Activated T-helper 2 cell treated with anti-CD3 and anti-CD28 coated beads, Interferon-gamma antibody, Interleukin-2, Interleukin-4, amounts not matched to agents 10 μg/mL and 5 μg/mL and 100 μg/mL, durations not matched to agents 14 hours and 24 hours and 36 hours (primary cell): ENCODE results near the gene SPDYE16. TPM values are rescaled to one million over a fixed set of nuclear protein-coding genes. Genes with fewer than 3 reads are reported as not detected.
"Not testable (repeated sequence)": the region's sequence is repeated elsewhere in the genome, so short reads cannot be mapped to it uniquely, and the experiment has no call there.

Experiments used
- DNase-seq: peaks from one replicate; pipeline ENCODE4 v3.0.0; 2021; ENCODE audit warnings: low spot score
- H3K27ac Mint-ChIP-seq: one replicate; pipeline ENCODE4 v1.8.0; 2021; ENCODE audit warnings: mixed read lengths
- H3K27me3 Mint-ChIP-seq: one replicate; pipeline ENCODE4 v1.8.0; 2021; ENCODE audit warnings: low read depth, mixed read lengths
- H3K36me3 Mint-ChIP-seq: one replicate; pipeline ENCODE4 v1.8.0; 2021; ENCODE audit warnings: low read depth, mixed read lengths
- H3K4me1 Mint-ChIP-seq: one replicate; pipeline ENCODE4 v1.8.0; 2021; ENCODE audit warnings: low read depth, mixed read lengths
- H3K4me3 Mint-ChIP-seq: one replicate; pipeline ENCODE4 v1.8.0; 2021; ENCODE audit warnings: low read depth, mild to moderate bottlenecking, moderate library complexity, mixed read lengths
- H3K9me3 Mint-ChIP-seq: one replicate; pipeline ENCODE4 v1.8.0; 2021; ENCODE audit warnings: mixed read lengths
- intact Hi-C: fragments of 100-400 bp; cut with micrococcal nuclease; formaldehyde crosslinking; loops from one replicate; pipeline ENCODE4 v1.15.1; 2023
- total RNA-seq: library from RNA; stranded (reverse); gene quantifications from 2 replicates; pipeline ENCODE4 v1.2.3, GENCODE V29; 2022

Gene SPDYE16
- total RNA-seq, 1 donor from 2014 or later, result 0.30 TPM

DNA sequence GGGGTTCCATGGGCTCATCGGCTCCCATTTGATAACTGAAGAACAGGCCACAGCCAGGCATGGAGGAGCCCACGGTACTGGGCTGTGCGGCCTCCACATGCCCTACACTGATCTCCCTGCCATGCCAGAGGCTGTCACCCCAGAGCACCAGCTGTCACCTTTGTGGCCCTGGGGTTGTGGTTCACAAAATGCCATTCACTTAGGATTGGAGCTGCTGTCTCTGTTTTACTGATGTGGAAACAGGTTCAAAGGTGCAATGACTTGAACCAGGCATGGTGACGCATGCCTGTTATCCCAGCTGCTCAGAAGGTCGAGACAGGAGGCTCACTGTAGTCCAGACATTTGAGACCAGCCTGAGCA, 37.0 kb downstream of the SPDYE16 start:
- Mint-ChIP-seq H3K27ac (no peak overlapping the region), H3K4me1 (no peaks in the 10 kb centered on the region), H3K36me3 (peaks cover 6% of the 10 kb centered on the region), H3K4me3 (no peak overlapping the region), H3K27me3 (no peaks in the 10 kb centered on the region), H3K9me3 (no peaks in the 10 kb centered on the region)
- intact Hi-C loops, result no loop called here
- DNase-seq, result peak; percentile 5

- Mint-ChIP-seq H3K4me3 (no peak overlapping the region), H3K27ac (no peak overlapping the region), H3K4me1 (no peaks in the 10 kb centered on the region), H3K27me3 (no peaks in the 10 kb centered on the region), H3K36me3 (peaks cover 6% of the 10 kb centered on the region), H3K9me3 (no peaks in the 10 kb centered on the region)
- intact Hi-C loops, result no loop called here
- peak; percentile 4 for DNase-seq
These were observed 37.7 kb downstream of the SPDYE16 start for GRCh38 chr7:76505168-76506080.

- H3K27me3 Mint-ChIP-seq, H3K4me1 Mint-ChIP-seq, H3K9me3 Mint-ChIP-seq, H3K27ac Mint-ChIP-seq, H3K4me3 Mint-ChIP-seq, H3K36me3 Mint-ChIP-seq, intact Hi-C loops: not testable (repeated sequence)
- DNase-seq, result peak; percentile 7
These were observed 38.5 kb downstream of the SPDYE16 start for GRCh38 chr7:76504351-76505167.

DNA sequence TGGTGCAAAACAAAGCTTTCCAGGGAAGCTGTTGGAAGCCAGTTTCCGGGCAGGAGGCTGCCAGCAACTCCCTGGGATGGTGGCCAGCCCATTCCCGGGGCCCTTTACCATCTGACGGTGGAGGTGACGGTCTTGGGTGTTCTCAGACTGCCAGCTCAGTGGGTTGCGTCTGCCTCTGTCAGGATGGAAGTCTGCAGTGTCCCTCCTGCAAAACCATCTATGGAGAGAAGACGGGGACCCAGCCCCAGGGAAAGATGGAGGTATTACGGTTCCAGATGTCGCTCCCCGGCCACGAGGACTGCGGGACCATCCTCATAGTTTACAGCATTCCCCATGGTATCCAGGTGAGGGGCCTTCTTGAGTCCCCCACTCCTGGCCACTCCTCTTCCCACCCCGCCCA, 39.9 kb downstream of the SPDYE16 start:
- H3K27me3 Mint-ChIP-seq, intact Hi-C loops, H3K4me3 Mint-ChIP-seq, H3K9me3 Mint-ChIP-seq, H3K36me3 Mint-ChIP-seq, H3K27ac Mint-ChIP-seq, DNase-seq, H3K4me1 Mint-ChIP-seq: not testable (repeated sequence)

GRCh38 chr7:76502836-76503235, 40.3 kb downstream of the SPDYE16 start:
- H3K4me1 Mint-ChIP-seq, H3K27ac Mint-ChIP-seq, intact Hi-C loops, H3K9me3 Mint-ChIP-seq, H3K36me3 Mint-ChIP-seq, H3K4me3 Mint-ChIP-seq, H3K27me3 Mint-ChIP-seq: not testable (repeated sequence)
- DNase-seq, result peak; percentile 3

DNA sequence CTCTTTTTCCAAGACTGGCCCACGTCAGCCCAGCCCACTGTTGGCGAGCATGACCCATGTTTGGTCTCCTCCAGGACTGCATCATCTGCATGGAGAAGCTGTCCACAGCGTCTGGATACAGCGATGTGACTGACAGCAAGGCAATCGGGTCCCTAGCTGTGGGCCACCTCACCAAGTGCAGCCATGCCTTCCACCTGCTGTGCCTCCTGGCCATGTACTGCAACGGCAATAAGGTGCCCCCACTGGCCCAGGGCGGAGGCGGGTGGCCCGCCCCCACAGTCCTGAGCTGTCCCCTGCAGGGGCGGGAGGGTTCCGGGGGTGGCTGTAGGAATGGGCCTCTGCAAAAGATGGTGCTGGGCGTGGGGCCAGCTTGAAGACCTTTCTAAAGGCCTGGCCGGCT, 40.9 kb downstream of the SPDYE16 start:
- H3K27me3 Mint-ChIP-seq, H3K4me3 Mint-ChIP-seq, H3K27ac Mint-ChIP-seq, DNase-seq, H3K9me3 Mint-ChIP-seq, H3K36me3 Mint-ChIP-seq, H3K4me1 Mint-ChIP-seq, intact Hi-C loops: not testable (repeated sequence)

DNA sequence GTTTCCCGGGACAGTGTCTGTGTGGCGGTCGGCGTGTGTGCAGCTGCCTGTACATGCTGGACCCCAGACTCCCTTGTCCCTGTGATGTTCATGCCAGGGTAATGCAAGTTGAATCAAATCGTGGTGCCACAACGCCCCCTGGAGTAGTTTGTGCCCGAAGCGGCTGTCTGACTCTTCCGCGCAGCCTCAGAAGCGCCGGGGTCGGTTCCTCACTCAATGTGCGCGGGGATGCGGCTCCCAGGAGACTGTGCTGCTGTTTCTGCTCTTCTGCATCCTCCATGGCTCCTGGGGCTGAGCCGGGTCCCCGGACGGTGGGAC, 43.2 kb downstream of the SPDYE16 start:
- H3K9me3 Mint-ChIP-seq, H3K27me3 Mint-ChIP-seq, DNase-seq, H3K4me1 Mint-ChIP-seq, H3K27ac Mint-ChIP-seq, H3K36me3 Mint-ChIP-seq, H3K4me3 Mint-ChIP-seq, intact Hi-C loops: not testable (repeated sequence)

- H3K4me3 Mint-ChIP-seq, H3K27ac Mint-ChIP-seq, H3K27me3 Mint-ChIP-seq, H3K9me3 Mint-ChIP-seq, H3K36me3 Mint-ChIP-seq, intact Hi-C loops, H3K4me1 Mint-ChIP-seq, DNase-seq: not testable (repeated sequence)
These were observed 43.7 kb downstream of the SPDYE16 start for GRCh38 chr7:76499201-76499923.

- H3K9me3 Mint-ChIP-seq, H3K27ac Mint-ChIP-seq, H3K36me3 Mint-ChIP-seq, H3K4me3 Mint-ChIP-seq, H3K4me1 Mint-ChIP-seq, intact Hi-C loops, DNase-seq, H3K27me3 Mint-ChIP-seq: not testable (repeated sequence)
These were observed 44.4 kb downstream of the SPDYE16 start for GRCh38 chr7:76498583-76499200.

- H3K9me3 Mint-ChIP-seq, H3K4me3 Mint-ChIP-seq, H3K4me1 Mint-ChIP-seq, H3K36me3 Mint-ChIP-seq, DNase-seq, H3K27me3 Mint-ChIP-seq, intact Hi-C loops, H3K27ac Mint-ChIP-seq: not testable (repeated sequence)
These were observed 45.0 kb downstream of the SPDYE16 start for GRCh38 chr7:76497918-76498582.

GRCh38 chr7:76495717-76496116, 47.4 kb downstream of the SPDYE16 start:
- DNase-seq, H3K4me3 Mint-ChIP-seq, H3K9me3 Mint-ChIP-seq, H3K36me3 Mint-ChIP-seq, H3K27ac Mint-ChIP-seq, intact Hi-C loops, H3K4me1 Mint-ChIP-seq, H3K27me3 Mint-ChIP-seq: not testable (repeated sequence)

DNA sequence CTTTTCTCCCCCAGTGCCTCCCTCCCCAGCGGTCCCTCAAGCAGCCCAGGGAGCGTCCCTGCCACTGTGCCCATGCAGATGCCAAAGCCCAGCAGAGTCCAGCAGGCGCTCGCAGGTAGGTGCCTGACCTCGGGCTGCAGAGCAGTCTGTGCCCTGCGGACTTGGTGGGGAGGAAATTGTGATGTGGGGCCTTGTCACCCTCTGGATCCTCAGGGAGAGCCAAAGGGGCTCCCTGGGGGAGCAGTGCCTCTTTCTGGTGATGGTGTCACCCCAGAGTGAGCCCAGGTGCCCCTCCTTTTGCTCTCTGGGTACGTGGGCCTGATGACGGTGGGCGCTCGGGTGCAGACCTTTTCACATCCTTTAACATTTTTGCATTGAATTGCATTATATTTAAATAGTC, 51.0 kb downstream of the SPDYE16 start:
- H3K27ac Mint-ChIP-seq, H3K4me1 Mint-ChIP-seq, H3K27me3 Mint-ChIP-seq, H3K9me3 Mint-ChIP-seq, intact Hi-C loops, DNase-seq, H3K36me3 Mint-ChIP-seq, H3K4me3 Mint-ChIP-seq: not testable (repeated sequence)
